ENCODE data around the gene TRPM1.

DNA sequence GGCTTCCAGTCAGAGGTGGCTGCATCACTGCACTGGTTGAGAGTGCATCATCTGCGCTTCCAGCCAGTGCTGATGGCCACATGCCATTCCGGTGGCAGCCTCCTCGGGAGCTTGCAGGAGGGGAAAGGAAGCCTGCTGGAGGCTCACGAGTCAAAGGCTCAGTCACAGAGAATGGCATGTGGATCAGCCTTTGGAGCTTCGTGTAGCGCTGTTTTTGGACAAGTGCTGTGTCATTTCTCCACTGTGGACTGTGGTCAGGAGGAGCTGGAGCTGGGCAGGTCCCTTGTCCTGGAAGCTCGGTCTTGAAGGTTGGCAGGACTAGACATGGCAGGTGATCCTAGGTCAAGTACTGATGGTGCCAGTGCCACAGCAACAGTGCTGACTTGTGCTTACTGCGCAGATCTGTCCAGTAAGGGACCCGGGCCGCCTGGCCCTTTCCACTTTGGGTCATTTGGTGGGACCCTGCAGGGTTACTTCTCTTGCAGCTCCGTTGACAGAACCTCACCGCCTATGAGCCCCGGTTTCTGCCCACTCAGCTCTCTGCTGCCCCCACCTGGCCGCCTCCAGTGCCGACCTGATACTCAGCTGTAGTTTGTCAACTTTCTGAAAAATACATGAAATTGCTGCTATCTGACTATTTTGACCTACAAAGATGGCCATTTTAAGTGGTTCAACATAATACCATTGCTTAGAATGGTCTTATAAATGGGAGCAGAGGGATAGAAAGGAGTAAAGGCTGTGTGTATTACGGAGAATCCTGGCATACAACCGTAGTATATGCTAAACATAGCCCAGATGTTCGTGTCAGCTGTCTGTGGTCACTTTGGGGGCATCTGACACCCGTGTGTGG is 27.6 kb upstream of the TRPM1 start:
- TF ChIP-seq POLR2A (IDR thresholded peaks at IDR 0.05) (no peak), CTCF (IDR thresholded peaks at IDR 0.05) (peak; percentile 63 to 86 (median 79)), POLR2AphosphoS5 (IDR thresholded peaks at IDR 0.05) (no peak)
